ENCODE data around the gene LORICRIN.

GRCh38 chr1:153309441-153309840 is 50.0 kb downstream of the LORICRIN start:
- TF ChIP-seq CTCF (IDR thresholded peaks at IDR 0.05), result no peak
- no peak for TF ChIP-seq EZH2 (IDR thresholded peaks at IDR 0.05; ENCODE audit: borderline replicate concordance, insufficient read depth, low read depth, low read length, poor library complexity, severe bottlenecking)

Measured in B cell (primary cell).